ENCODE results near the gene IDH3B.

Gene IDH3B

GRCh38 chr20:2706688-2707352 is 42.8 kb upstream of the IDH3B start:
- in situ Hi-C loops (cut with MboI; ENCODE audit: low pct_unique_long_range_greater_than_20kb, low sequenced_read_pairs, unreplicated experiment), result no loop called here
- TF ChIP-seq CTCF (IDR thresholded peaks at IDR 0.05; ENCODE audit: extremely low read depth, insufficient read depth, missing control alignments), result no peak
- no peak for DNase-seq (ENCODE audit: low spot score)

GRCh38 chr20:2705931-2706645 is 42.1 kb upstream of the IDH3B start:
- no peak for DNase-seq (ENCODE audit: low spot score)
- TF ChIP-seq CTCF (IDR thresholded peaks at IDR 0.05; ENCODE audit: extremely low read depth, insufficient read depth, missing control alignments), result no peak
- in situ Hi-C loops (cut with MboI; ENCODE audit: low pct_unique_long_range_greater_than_20kb, low sequenced_read_pairs, unreplicated experiment), result no loop called here

GRCh38 chr20:2703716-2704475 is 39.9 kb upstream of the IDH3B start:
- no peak for TF ChIP-seq CTCF (IDR thresholded peaks at IDR 0.05; ENCODE audit: extremely low read depth, insufficient read depth, missing control alignments)
- in situ Hi-C loops (cut with MboI; ENCODE audit: low pct_unique_long_range_greater_than_20kb, low sequenced_read_pairs, unreplicated experiment), result no loop called here
- no peak for DNase-seq (ENCODE audit: low spot score)

GRCh38 chr20:2701671-2702081 is 37.7 kb upstream of the IDH3B start:
- TF ChIP-seq CTCF (IDR thresholded peaks at IDR 0.05; ENCODE audit: extremely low read depth, insufficient read depth, missing control alignments), result no peak
- no peak for DNase-seq (ENCODE audit: low spot score)
- in situ Hi-C loops (cut with MboI; ENCODE audit: low pct_unique_long_range_greater_than_20kb, low sequenced_read_pairs, unreplicated experiment), result no loop called here

GRCh38 chr20:2700913-2701620 is 37.1 kb upstream of the IDH3B start:
- in situ Hi-C loops (cut with MboI; ENCODE audit: low pct_unique_long_range_greater_than_20kb, low sequenced_read_pairs, unreplicated experiment), result no loop called here
- no peak for TF ChIP-seq CTCF (IDR thresholded peaks at IDR 0.05; ENCODE audit: extremely low read depth, insufficient read depth, missing control alignments)
- no peak for DNase-seq (ENCODE audit: low spot score)

- in situ Hi-C loops (cut with MboI; ENCODE audit: low pct_unique_long_range_greater_than_20kb, low sequenced_read_pairs, unreplicated experiment), result no loop called here
- no peak for DNase-seq (ENCODE audit: low spot score)
- TF ChIP-seq CTCF (IDR thresholded peaks at IDR 0.05; ENCODE audit: extremely low read depth, insufficient read depth, missing control alignments), result no peak
Observed at GRCh38 chr20:2699775-2700413, 35.9 kb upstream of the IDH3B start.
